Esophagus squamous epithelium (tissue), 4 donors: ENCODE results near the gene HS3ST3A1.

Experiments used
- POLR2A ChIP-seq, 4 donors: fragments of 450-650 bp; IDR thresholded peaks; one replicate each; pipeline ENCODE4 v1.6.1; 2017; ENCODE audit warnings: antibody characterized with exemption in 4 of 4, mild to moderate bottlenecking in 4 of 4, moderate library complexity in 3 of 4
- TF ChIP-seq, protein P1 (sequence below), 6 experiments: fragments of 450-650 bp in 4 of 6; fragments of 200-600 bp in 2 of 6; sonication (generic) in 2 of 6; IDR thresholded peaks; one replicate each; pipeline ENCODE4 v1.5.1; 2016 to 2019; ENCODE audit warnings: antibody characterized with exemption in 6 of 6, mild to moderate bottlenecking in 4 of 6, moderate library complexity in 4 of 6

DNA sequence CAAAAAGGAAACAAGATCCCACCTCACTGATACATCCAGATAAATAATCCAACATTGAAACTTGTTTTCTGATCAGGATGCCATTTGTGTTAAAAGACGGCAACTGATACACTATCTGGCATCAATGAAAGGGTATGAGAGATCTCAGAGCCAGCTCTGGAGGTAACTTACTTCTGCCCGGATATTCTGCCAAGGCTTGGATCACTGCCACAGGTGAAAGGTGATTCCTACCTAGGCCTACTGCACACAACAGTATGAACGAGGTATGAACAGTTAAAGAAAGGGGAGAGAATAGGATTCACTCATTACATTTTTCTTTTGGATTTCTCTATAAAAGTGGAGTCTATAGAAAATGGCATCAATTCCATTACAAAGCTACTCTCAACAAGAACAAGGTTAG, 136.1 kb downstream of the HS3ST3A1 start:
- TF ChIP-seq, protein P1, sequence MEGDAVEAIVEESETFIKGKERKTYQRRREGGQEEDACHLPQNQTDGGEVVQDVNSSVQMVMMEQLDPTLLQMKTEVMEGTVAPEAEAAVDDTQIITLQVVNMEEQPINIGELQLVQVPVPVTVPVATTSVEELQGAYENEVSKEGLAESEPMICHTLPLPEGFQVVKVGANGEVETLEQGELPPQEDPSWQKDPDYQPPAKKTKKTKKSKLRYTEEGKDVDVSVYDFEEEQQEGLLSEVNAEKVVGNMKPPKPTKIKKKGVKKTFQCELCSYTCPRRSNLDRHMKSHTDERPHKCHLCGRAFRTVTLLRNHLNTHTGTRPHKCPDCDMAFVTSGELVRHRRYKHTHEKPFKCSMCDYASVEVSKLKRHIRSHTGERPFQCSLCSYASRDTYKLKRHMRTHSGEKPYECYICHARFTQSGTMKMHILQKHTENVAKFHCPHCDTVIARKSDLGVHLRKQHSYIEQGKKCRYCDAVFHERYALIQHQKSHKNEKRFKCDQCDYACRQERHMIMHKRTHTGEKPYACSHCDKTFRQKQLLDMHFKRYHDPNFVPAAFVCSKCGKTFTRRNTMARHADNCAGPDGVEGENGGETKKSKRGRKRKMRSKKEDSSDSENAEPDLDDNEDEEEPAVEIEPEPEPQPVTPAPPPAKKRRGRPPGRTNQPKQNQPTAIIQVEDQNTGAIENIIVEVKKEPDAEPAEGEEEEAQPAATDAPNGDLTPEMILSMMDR (IDR thresholded peaks at IDR 0.05), result no peak
- no peak for TF ChIP-seq POLR2A (IDR thresholded peaks at IDR 0.05)
